ENCODE data around the gene ARID3B.

GRCh38 chr15:74621936-74622335 lies 80.9 kb downstream of the ARID3B start:
- TF ChIP-seq RCOR1 (IDR thresholded peaks at IDR 0.05; ENCODE audit: insufficient replicate concordance, low read length) (no peak), CTCF (conservative IDR thresholded peaks at IDR 0.05; ENCODE audit: low read depth, low read length) (no peak)

All from IMR-90 (cell line).